SK-N-SH (cell line): Measurements from ENCODE around the gene PAFAH1B2.

Experiments used
- CHD2 ChIP-seq: fragments of 150-350 bp; IDR thresholded peaks from 2 replicates; pipeline ENCODE4 v1.6.1; 2018; ENCODE audit warnings: low read length; ENCODE audit not compliant: partially characterized antibody
- CTCF ChIP-seq: fragments of 200-600 bp; sonication (generic); IDR thresholded peaks from 2 replicates; pipeline ENCODE4 v1.6.1; 2017; ENCODE audit warnings: antibody characterized with exemption, mild to moderate bottlenecking, moderate library complexity
- FOXJ3 ChIP-seq: sonication (generic); formaldehyde crosslinking; IDR thresholded peaks from 2 replicates; pipeline ENCODE4 v1.5.1; 2020; ENCODE audit warnings: mild to moderate bottlenecking, missing genetic modification reagents
- FOXM1 ChIP-seq: IDR thresholded peaks from 2 replicates; pipeline ENCODE4 v1.4.0; 2012; ENCODE audit warnings: low read depth, mild to moderate bottlenecking
- GABPA ChIP-seq: IDR thresholded peaks from 2 replicates; pipeline ENCODE4 v1.4.0; 2012; ENCODE audit warnings: low read depth, mild to moderate bottlenecking
- MAX ChIP-seq: IDR thresholded peaks from 2 replicates; pipeline ENCODE4 v1.4.0; 2012; ENCODE audit warnings: low read depth
- RAD21 ChIP-seq: IDR thresholded peaks from 2 replicates; pipeline ENCODE4 v1.6.1; 2012; ENCODE audit warnings: mild to moderate bottlenecking, low read length
- RCOR1 ChIP-seq: fragments of 150-350 bp; IDR thresholded peaks from 2 replicates; pipeline ENCODE4 v1.6.1; 2017; ENCODE audit warnings: antibody characterized with exemption, low read length
- RXRA ChIP-seq: IDR thresholded peaks from 2 replicates; pipeline ENCODE4 v1.4.0; 2012; ENCODE audit warnings: low read depth, mild to moderate bottlenecking, borderline replicate concordance
- TAF1 ChIP-seq: IDR thresholded peaks from 2 replicates; pipeline ENCODE4 v1.6.1; 2012; ENCODE audit warnings: low read depth, mild to moderate bottlenecking, low read length, moderate library complexity, borderline replicate concordance
- USF2 ChIP-seq: fragments of 150-350 bp; IDR thresholded peaks from 2 replicates; pipeline ENCODE4 v1.6.1; 2017; ENCODE audit warnings: antibody characterized with exemption, low read length, low read depth, borderline replicate concordance
- ZBTB33 ChIP-seq: IDR thresholded peaks from 2 replicates; pipeline ENCODE4 v1.4.0; 2012; ENCODE audit warnings: low read depth, borderline replicate concordance
- TF ChIP-seq, protein P1 (sequence below): IDR thresholded peaks from 2 replicates; pipeline ENCODE4 v1.6.1; 2012; ENCODE audit warnings: mild to moderate bottlenecking, low read depth, low read length, moderate library complexity

- TF ChIP-seq, protein P1, sequence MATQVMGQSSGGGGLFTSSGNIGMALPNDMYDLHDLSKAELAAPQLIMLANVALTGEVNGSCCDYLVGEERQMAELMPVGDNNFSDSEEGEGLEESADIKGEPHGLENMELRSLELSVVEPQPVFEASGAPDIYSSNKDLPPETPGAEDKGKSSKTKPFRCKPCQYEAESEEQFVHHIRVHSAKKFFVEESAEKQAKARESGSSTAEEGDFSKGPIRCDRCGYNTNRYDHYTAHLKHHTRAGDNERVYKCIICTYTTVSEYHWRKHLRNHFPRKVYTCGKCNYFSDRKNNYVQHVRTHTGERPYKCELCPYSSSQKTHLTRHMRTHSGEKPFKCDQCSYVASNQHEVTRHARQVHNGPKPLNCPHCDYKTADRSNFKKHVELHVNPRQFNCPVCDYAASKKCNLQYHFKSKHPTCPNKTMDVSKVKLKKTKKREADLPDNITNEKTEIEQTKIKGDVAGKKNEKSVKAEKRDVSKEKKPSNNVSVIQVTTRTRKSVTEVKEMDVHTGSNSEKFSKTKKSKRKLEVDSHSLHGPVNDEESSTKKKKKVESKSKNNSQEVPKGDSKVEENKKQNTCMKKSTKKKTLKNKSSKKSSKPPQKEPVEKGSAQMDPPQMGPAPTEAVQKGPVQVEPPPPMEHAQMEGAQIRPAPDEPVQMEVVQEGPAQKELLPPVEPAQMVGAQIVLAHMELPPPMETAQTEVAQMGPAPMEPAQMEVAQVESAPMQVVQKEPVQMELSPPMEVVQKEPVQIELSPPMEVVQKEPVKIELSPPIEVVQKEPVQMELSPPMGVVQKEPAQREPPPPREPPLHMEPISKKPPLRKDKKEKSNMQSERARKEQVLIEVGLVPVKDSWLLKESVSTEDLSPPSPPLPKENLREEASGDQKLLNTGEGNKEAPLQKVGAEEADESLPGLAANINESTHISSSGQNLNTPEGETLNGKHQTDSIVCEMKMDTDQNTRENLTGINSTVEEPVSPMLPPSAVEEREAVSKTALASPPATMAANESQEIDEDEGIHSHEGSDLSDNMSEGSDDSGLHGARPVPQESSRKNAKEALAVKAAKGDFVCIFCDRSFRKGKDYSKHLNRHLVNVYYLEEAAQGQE = no peak
- TF ChIP-seq USF2 = no peak
- no peak for TF ChIP-seq GABPA
- TF ChIP-seq CTCF = no peak
- TF ChIP-seq RXRA = no peak
- no peak for TF ChIP-seq CHD2
- no peak for TF ChIP-seq MAX
- TF ChIP-seq TAF1 = no peak
- TF ChIP-seq RAD21 = no peak
- no peak for TF ChIP-seq ZBTB33
- TF ChIP-seq FOXM1 = no peak
- no peak for TF ChIP-seq RCOR1
- TF ChIP-seq FOXJ3 (CRISPR knock-in tag) = no peak
These were observed 36.1 kb upstream of the PAFAH1B2 start for GRCh38 chr11:117107701-117108590.
